Measurements from ENCODE around the gene KCNK16. TPM values are rescaled to one million over a fixed set of nuclear protein-coding genes. Genes with fewer than 3 reads are reported as not detected.

Gene KCNK16
- total RNA-seq, 2 donors from 2014 or later = not detected

DNA sequence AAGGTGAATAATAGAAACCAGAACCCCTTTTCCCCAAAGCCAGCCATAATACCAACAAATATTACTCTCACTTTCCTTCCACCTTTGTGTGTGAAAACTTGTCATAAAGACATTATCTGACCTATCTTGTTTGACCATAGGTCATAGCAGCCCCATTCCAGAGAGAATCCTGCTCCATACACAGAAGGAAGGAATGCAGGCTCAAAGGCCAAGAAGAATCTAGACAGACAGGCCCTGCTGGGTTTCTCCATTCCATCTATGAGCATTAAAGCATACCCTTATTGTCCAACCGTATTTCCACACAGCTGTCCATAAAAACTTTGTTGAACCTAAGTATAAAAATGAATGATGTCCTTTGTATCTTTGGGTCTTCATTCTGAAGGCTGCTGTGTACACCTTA, 52.5 kb downstream of the KCNK16 start:
- DNase-seq (ENCODE audit: low spot score) = no peak
- Mint-ChIP-seq H3K36me3 (no peaks in the 10 kb centered on the region), H3K27ac (no peak overlapping the region), H3K4me1 (ENCODE audit: low read depth in 2 of 2) (no peaks in the 10 kb centered on the region), H3K4me3 (no peak overlapping the region), H3K9me3 (no peaks in the 10 kb centered on the region), H3K27me3 (peaks cover 5 to 7% of the 10 kb centered on the region in 2 donors)
- no peak for ATAC-seq

DNA sequence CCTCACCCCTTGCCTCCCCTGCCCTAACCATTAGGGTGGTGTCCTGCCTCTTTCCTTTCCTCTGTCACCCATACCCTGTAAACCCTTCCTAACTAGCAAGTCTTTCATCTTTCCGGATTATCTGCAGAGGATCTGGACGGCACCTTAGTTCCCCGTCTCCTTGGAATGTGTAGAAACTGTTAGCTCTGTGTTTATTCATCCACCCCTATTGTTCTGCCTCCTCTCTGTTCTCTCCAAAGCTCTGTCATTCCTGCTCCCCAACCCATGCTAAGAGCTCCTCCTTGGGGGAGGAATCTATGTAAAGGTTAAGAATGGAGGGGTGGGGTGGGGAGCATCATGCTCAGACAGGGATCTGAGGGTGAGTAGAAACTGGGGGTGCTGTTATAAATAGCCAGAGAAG, 53.8 kb downstream of the KCNK16 start:
- Mint-ChIP-seq H3K36me3 (no peaks in the 10 kb centered on the region), H3K4me3 (no peak overlapping the region), H3K4me1 (ENCODE audit: low read depth in 2 of 2) (no peaks in the 10 kb centered on the region), H3K9me3 (no peaks in the 10 kb centered on the region), H3K27me3 (peaks cover 7% of the 10 kb centered on the region in 2 donors), H3K27ac (no peak overlapping the region)
- no peak for DNase-seq (ENCODE audit: low spot score)
- ATAC-seq = no peak

DNA sequence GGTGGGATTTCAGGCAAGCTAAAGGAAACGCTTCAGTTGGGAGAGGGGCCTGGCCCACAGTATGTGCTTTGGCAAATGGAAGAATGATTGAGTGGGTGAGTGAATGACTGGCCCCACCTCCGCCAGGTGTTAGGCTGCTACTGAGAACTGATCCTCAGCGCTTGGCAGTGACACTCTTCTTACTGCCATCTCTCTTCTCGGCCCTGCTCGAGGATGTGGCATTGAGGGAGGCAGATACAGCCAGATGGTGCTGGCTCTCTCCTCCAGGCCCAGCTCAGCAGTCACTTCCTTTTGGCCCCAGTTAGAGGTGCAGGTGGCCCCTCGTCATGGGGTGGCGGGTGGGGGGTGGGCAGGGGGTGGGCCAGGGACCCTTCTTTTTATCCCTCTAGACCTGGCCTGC, 54.3 kb downstream of the KCNK16 start:
- Mint-ChIP-seq H3K36me3 (no peaks in the 10 kb centered on the region), H3K4me1 (ENCODE audit: low read depth in 2 of 2) (no peaks in the 10 kb centered on the region), H3K4me3 (no peak overlapping the region), H3K27ac (no peak overlapping the region), H3K27me3 (peaks cover 6 to 7% of the 10 kb centered on the region in 2 donors), H3K9me3 (no peaks in the 10 kb centered on the region)
- no peak for ATAC-seq
- no peak for DNase-seq (ENCODE audit: low spot score)

DNA sequence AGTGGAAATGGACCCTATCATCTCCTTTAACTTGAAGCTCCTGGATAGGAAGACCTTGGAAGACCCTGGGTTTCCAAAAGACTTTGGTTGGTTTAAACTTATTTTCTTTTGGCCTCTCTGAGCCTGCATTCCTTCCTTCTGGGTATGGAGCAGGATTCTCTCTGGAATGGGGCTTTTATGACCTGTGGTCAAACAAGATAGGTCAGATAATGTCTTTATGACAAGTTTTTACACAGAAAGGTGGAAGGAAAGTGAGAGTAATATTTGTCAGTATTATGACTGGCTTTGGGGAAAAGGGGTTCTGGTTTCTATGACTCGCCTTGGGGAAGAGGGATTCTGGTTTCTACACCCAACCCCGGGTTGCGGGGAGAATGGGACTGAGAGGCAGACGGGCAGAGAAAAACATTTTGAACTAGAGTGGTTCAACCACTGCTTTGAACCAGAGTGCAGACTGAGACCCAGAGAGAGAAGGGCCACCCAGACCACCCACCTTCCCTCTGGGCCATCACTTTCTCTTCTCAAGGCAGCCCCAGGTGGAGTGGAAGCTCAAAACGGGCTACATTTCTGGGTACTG, 55.6 kb downstream of the KCNK16 start:
- H3K27ac Mint-ChIP-seq = no peak overlapping the region
- no peaks in the 10 kb centered on the region for H3K9me3 Mint-ChIP-seq
- peaks cover 5 to 8% of the 10 kb centered on the region in 2 donors for H3K27me3 Mint-ChIP-seq
- no peak for ATAC-seq
- no peaks in the 10 kb centered on the region for H3K4me1 Mint-ChIP-seq (ENCODE audit: low read depth in 2 of 2)
- no peak overlapping the region for H3K4me3 Mint-ChIP-seq
- DNase-seq (ENCODE audit: low spot score) = no peak
- H3K36me3 Mint-ChIP-seq = no peaks in the 10 kb centered on the region

DNA sequence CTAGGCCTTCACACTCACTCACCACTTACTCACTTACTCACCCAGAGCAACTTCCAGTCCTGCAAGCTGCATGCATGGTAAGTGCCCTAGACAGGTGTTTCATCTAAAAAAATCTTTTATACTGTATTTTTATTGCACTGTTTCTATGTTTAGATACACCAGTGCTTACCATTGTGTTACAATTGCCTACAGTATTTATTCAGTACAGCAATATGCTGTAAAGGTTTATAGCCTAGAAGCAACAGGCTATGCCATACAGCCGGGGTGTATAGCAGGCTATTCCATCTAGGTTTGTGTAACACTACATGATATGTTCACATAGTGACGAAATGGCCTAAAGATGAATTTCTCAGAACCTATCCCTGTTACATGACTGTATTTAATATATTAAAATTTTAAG, 56.1 kb downstream of the KCNK16 start:
- no peak for ATAC-seq
- DNase-seq (ENCODE audit: low spot score) = no peak
- no peak overlapping the region for H3K4me3 Mint-ChIP-seq
- H3K27me3 Mint-ChIP-seq = peaks cover 10% of the 10 kb centered on the region in 2 donors
- H3K4me1 Mint-ChIP-seq (ENCODE audit: low read depth in 2 of 2) = no peaks in the 10 kb centered on the region
- no peak overlapping the region for H3K27ac Mint-ChIP-seq
- H3K9me3 Mint-ChIP-seq = no peaks in the 10 kb centered on the region
- no peaks in the 10 kb centered on the region for H3K36me3 Mint-ChIP-seq

Other genes starting within 250 kb of the KCNK16 start
- gene SAYSD1, start 207.5 kb downstream of the KCNK16 start, total RNA-seq = 1 to 10 TPM; 3.5 to 5.2 TPM
- 10 to 100 TPM in 1 of 2 donors, 1 to 10 TPM in 1; 2.1 to 10.9 TPM for gene KCNK5, start 93.2 kb downstream of the KCNK16 start, total RNA-seq
- gene KCNK17, start 8.3 kb downstream of the KCNK16 start, total RNA-seq = not detected